Esophagus muscularis mucosa (tissue), 4 donors: ENCODE results near the gene DSN1. TPM values are rescaled to one million over a fixed set of nuclear protein-coding genes. Genes with fewer than 3 reads are reported as not detected.
A peak's percentile ranks its signal among the peaks of the same experiment; 100 is the strongest.
"Not testable (repeated sequence)": the region's sequence is repeated elsewhere in the genome, so short reads cannot be mapped to it uniquely, and the experiment has no call there.

Experiments used
- DNase-seq: peaks from one replicate; pipeline ENCODE4 v3.0.0-alpha.2; 2017; ENCODE audit errors: extremely low spot score
- H3K27ac ChIP-seq, 4 donors: fragments of 200-600 bp; sonication (generic); replicated peaks in 1 of 4; 1 replicate in 3 of 4; 2 replicates in 1 of 4; pipeline ENCODE4 v1.5.1; 2016 to 2019; ENCODE audit warnings: mild to moderate bottlenecking in 1 of 4
- H3K27me3 ChIP-seq, 4 donors: fragments of 200-600 bp; sonication (generic); one replicate each; pipeline versions ENCODE4 v1.5.1 to v1.6.0; 2016 to 2019
- H3K36me3 ChIP-seq, 4 donors: fragments of 200-600 bp; sonication (generic); one replicate each; pipeline ENCODE4 v1.5.1; 2016 to 2019
- H3K4me1 ChIP-seq, 4 donors: fragments of 200-600 bp; sonication (generic); one replicate each; pipeline ENCODE4 v1.5.1; 2016 to 2019
- H3K4me3 ChIP-seq, 4 donors: fragments of 200-600 bp; sonication (generic); 1 replicate in 2 of 4; 2 replicates in 2 of 4; pipeline ENCODE4 v1.5.1; 2016 to 2019; ENCODE audit warnings: mild to moderate bottlenecking in 4 of 4, moderate library complexity in 1 of 4
- H3K9me3 ChIP-seq, 4 donors: fragments of 200-600 bp; sonication (generic); 1 replicate in 3 of 4; 2 replicates in 1 of 4; pipeline ENCODE4 v1.5.1; 2016 to 2019
- EP300 ChIP-seq: sonication (generic); formaldehyde crosslinking; IDR thresholded peaks from one replicate; pipeline ENCODE4 v1.6.1; 2017; ENCODE audit warnings: antibody characterized with exemption
- POLR2A ChIP-seq: fragments of 450-650 bp; IDR thresholded peaks from one replicate; pipeline ENCODE4 v1.6.1; 2017; ENCODE audit warnings: antibody characterized with exemption, moderate library complexity, mild to moderate bottlenecking, low read depth
- POLR2AphosphoS5 ChIP-seq, 2 donors: sonication (generic); formaldehyde crosslinking; IDR thresholded peaks; one replicate each; pipeline ENCODE4 v1.6.1; 2017; ENCODE audit warnings: antibody characterized with exemption in 2 of 2
- WGBS: methylation state at CpG from one replicate; pipeline ENCODE4 v1.1.5; 2018; 5-methylcytosine and 5-hydroxymethylcytosine counted together
- intact Hi-C: fragments of 100-400 bp; cut with DNase I; formaldehyde crosslinking; loops from one replicate; pipeline ENCODE4 v1.15.1; 2023
- total RNA-seq, 4 donors: library from RNA; depleted of rRNA; stranded (reverse); fragments of >200 nt; gene quantifications; one replicate each; pipeline versions ENCODE4 v1.1.0 to v1.2.1, GENCODE V29; 2016
- TF ChIP-seq, protein P1 (sequence below), 3 experiments: fragments of 200-600 bp in 2 of 3; fragments of 450-650 bp in 1 of 3; sonication (generic) in 2 of 3; IDR thresholded peaks; one replicate each; pipeline ENCODE4 v1.5.1; 2017 to 2019; ENCODE audit warnings: antibody characterized with exemption in 3 of 3, mild to moderate bottlenecking in 2 of 3, moderate library complexity in 1 of 3

The DSN1 gene
- total RNA-seq, 4 donors from 2014 or later = 5.1 to 7.5 (median 6.3) TPM

DNA sequence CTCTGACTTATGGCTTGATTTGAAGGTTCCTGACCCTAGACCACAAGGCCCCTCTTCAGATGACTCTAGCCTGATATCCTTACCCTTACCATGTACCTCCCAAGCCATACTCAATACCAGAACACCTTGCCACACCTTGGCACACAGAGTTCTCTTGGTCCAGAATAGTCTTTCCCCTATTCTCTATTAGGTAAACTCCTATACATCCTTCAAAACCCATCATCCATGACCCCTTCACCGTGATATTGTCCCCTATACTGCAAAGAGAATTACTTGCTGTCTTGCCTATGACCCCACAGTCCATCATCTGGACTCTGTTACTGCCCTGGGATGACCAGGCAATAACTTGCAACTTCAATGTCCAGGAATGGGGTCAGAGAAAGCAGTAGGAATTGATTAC, 31.8 kb upstream of the DSN1 start:
- intact Hi-C loops = no loop called here
- H3K36me3 ChIP-seq = peaks cover 57 to 99% (median 95%) of the 10 kb centered on the region in 4 donors

DNA sequence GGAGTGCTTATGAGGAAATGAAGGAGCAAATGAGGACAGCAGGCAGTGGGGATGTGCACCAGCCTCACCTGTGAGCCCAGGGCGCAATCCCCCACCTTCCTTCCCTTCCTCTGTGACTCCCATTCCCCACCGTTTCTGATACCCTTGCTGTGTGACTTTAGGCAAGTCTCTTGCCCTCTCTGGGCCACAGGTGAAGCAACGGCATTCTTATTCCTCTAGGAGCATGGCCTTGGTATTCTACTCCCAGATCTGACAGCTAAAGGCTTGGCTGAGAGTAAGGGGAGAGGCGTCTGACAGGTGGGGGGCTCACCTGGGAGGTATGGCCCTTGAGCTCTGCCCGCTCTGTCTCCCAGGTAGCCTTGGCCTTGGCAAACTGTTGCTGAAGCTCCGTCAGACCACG, 30.9 kb upstream of the DSN1 start:
- Histone ChIP-seq H3K36me3 (peaks cover 67 to 99% (median 97%) of the 10 kb centered on the region in 4 donors), H3K9me3 (no peaks in the 10 kb centered on the region), H3K4me3 (no peak overlapping the region), H3K27me3 (no peaks in the 10 kb centered on the region), H3K27ac (peak overlapping the region in 1 of 4 donors; percentile 16), H3K4me1 (peaks cover 0 to 16% (median 8%) of the 10 kb centered on the region in 4 donors)
- WGBS = 91% methylated on average over 7 of the region's 7 CpGs
- intact Hi-C loops = no loop called here
- TF ChIP-seq POLR2A (no peak), POLR2AphosphoS5 (IDR thresholded peaks at IDR 0.05) (no peak), EP300 (no peak)
- TF ChIP-seq, protein P1, sequence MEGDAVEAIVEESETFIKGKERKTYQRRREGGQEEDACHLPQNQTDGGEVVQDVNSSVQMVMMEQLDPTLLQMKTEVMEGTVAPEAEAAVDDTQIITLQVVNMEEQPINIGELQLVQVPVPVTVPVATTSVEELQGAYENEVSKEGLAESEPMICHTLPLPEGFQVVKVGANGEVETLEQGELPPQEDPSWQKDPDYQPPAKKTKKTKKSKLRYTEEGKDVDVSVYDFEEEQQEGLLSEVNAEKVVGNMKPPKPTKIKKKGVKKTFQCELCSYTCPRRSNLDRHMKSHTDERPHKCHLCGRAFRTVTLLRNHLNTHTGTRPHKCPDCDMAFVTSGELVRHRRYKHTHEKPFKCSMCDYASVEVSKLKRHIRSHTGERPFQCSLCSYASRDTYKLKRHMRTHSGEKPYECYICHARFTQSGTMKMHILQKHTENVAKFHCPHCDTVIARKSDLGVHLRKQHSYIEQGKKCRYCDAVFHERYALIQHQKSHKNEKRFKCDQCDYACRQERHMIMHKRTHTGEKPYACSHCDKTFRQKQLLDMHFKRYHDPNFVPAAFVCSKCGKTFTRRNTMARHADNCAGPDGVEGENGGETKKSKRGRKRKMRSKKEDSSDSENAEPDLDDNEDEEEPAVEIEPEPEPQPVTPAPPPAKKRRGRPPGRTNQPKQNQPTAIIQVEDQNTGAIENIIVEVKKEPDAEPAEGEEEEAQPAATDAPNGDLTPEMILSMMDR (IDR thresholded peaks at IDR 0.05) = no peak
- no peak for DNase-seq

More for the DNA sequence above, 31.8 kb upstream of the DSN1 start:
- H3K4me3 ChIP-seq = no peak overlapping the region
- WGBS = 96% methylated on average over 1 of the region's 1 CpG
- H3K4me1 ChIP-seq = peaks cover 0 to 16% (median 7%) of the 10 kb centered on the region in 4 donors
- H3K9me3 ChIP-seq = no peaks in the 10 kb centered on the region
- H3K27me3 ChIP-seq = no peaks in the 10 kb centered on the region
- TF ChIP-seq, protein P1 (IDR thresholded peaks at IDR 0.05) = no peak
- TF ChIP-seq POLR2AphosphoS5 (IDR thresholded peaks at IDR 0.05) = no peak
- TF ChIP-seq EP300 = no peak
- TF ChIP-seq POLR2A = no peak
- no peak for DNase-seq
- H3K27ac ChIP-seq = no peak overlapping the region

DNA sequence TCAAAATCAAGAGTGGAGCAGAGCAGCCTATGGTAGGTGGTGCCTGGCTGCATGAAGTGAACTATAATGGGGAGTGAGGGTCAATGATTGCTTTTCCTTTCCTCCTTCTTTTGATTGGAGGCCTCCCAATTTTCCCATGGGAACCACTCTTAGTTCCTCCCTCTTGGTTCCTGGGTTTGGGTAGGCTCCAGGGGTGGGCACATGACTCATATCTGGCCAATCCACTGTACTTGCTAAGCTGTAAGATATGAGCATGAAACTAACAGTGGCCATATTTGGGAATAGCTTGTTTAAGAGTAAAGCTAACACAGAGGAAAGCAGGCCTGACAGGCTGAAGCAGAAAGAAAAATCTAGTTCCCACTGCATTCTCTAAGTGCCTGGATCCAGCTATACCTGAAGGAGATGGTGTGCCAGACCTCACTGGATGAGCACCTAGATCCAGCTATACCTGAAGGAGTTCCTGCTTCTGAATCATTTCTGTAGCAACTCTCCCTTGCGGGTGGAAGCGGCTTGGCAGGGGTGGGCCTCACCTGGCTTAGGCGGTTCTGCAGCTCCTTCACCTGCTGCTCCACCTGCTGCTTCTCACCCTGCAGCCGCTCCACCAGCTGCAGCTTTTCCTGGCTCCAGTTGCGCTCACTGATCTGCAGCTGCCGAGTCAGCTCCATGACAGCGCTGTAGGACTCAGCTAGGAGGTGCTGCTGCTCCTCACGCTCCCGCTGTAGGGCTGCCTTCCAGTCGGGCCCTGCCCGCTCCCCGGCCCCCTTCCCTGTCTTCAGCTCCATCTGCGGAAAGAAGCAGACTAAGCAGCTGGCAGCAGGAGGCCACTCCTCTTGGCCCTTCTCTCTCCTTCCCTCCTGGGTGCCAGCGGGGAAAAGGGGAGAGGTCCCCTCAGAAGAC, 29.0 kb upstream of the DSN1 start:
- H3K27ac ChIP-seq = peak overlapping the region in 2 of 4 donors; percentile 17 to 51
- H3K36me3 ChIP-seq = peaks cover 81 to 100% (median 100%) of the 10 kb centered on the region in 4 donors
- no peaks in the 10 kb centered on the region for H3K27me3 ChIP-seq
- 89% methylated on average over 11 of the region's 14 CpGs for WGBS
- H3K4me1 ChIP-seq = peaks cover 0 to 8% (median 4%) of the 10 kb centered on the region in 4 donors
- TF ChIP-seq EP300 (no peak), POLR2AphosphoS5 (IDR thresholded peaks at IDR 0.05) (no peak), POLR2A (no peak)
- TF ChIP-seq, protein P1 (IDR thresholded peaks at IDR 0.05) = no peak
- no peak for DNase-seq
- no peak overlapping the region for H3K4me3 ChIP-seq
- no peaks in the 10 kb centered on the region for H3K9me3 ChIP-seq
- intact Hi-C loops = no loop called here

DNA sequence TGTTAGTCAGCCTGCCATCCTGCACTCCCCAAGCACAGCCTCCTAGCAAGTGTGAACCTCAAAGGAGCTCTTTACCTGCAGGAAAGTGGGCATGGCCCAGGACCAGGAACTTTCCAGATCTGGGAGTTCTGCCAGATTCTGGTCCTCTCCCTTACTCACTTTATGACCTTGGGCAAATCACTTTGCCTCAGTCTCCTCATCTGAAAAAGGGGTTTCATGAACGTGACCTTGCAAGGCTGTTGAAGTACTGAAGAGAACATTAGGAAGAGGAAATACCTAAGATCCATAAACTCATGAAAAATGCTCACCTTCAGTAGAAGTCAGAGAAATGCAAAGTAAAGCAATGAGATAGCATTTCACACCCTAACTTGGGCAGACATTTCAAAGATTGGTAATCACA, 26.8 kb upstream of the DSN1 start:
- TF ChIP-seq EP300 (no peak), POLR2A (no peak), POLR2AphosphoS5 (IDR thresholded peaks at IDR 0.05) (no peak)
- TF ChIP-seq, protein P1 (IDR thresholded peaks at IDR 0.05) = no peak
- intact Hi-C loops = no loop called here
- DNase-seq = no peak
- no peaks in the 10 kb centered on the region for H3K27me3 ChIP-seq
- H3K36me3 ChIP-seq = peaks cover 89 to 100% (median 100%) of the 10 kb centered on the region in 4 donors
- H3K4me1 ChIP-seq = peaks cover 0 to 8% (median 4%) of the 10 kb centered on the region in 4 donors
- WGBS = 86% methylated on average over 1 of the region's 1 CpG
- no peaks in the 10 kb centered on the region for H3K9me3 ChIP-seq
- no peak overlapping the region for H3K27ac ChIP-seq
- no peak overlapping the region for H3K4me3 ChIP-seq

DNA sequence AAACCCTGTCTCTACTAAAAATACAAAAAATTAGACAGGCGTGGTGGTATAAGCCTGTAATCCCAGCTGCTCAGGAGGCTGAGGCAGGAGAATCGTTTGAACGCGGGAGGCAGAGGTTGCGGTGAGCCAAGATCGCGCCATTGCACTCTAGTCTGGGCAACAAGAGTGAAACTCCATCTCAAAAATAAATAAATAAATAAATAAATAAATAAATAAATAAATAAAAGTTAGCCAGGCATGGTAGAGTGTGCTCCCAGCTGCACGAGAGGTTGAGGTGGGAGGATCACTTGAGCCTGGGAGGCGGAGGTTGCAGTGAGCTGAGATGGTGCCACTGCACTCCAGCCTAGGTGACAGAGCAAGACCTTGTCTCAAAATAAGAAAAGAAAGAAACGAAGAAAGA, 25.8 kb upstream of the DSN1 start:
- DNase-seq, H3K27me3 ChIP-seq, H3K4me1 ChIP-seq, intact Hi-C loops, H3K9me3 ChIP-seq, H3K4me3 ChIP-seq, H3K27ac ChIP-seq: not testable (repeated sequence)
- peaks cover 85 to 100% (median 100%) of the 10 kb centered on the region in 4 donors for H3K36me3 ChIP-seq
- 95% methylated on average over 10 of the region's 10 CpGs for WGBS
